H9 (cell line): Measurements from ENCODE around the gene RGS6. TPM values are rescaled to one million over a fixed set of nuclear protein-coding genes. Genes with fewer than 3 reads are reported as not detected.
A peak's percentile ranks its signal among the peaks of the same experiment; 100 is the strongest.

Experiments used
- DNase-seq: peaks from one replicate; pipeline ENCODE4 v3.0.0-alpha.2; 2017
- H2AFZ ChIP-seq: one replicate; pipeline ENCODE4 v1.6.1; 2013; ENCODE audit warnings: mild to moderate bottlenecking, low read length, control low read depth, moderate library complexity
- H2AK5ac ChIP-seq: 2 replicates; pipeline ENCODE4 v1.6.1; 2013; ENCODE audit warnings: low read length, control low read depth, mixed read lengths; ENCODE audit not compliant: insufficient read length
- H2BK120ac ChIP-seq: one replicate; pipeline ENCODE4 v1.6.1; 2013; ENCODE audit warnings: low read depth, mild to moderate bottlenecking, low read length, control low read depth, inconsistent platforms; ENCODE audit not compliant: poor library complexity, severe bottlenecking
- H2BK12ac ChIP-seq: 2 replicates; pipeline ENCODE4 v1.6.1; 2013; ENCODE audit warnings: low read length, control low read depth, mixed read lengths, low read depth; ENCODE audit not compliant: insufficient read length
- H2BK15ac ChIP-seq: 2 replicates; pipeline ENCODE4 v1.6.1; 2013; ENCODE audit warnings: low read depth, low read length, control low read depth
- H2BK20ac ChIP-seq: one replicate; pipeline ENCODE4 v1.6.1; 2013; ENCODE audit warnings: low read depth, mild to moderate bottlenecking, low read length, control low read depth, inconsistent platforms; ENCODE audit not compliant: poor library complexity, severe bottlenecking
- H2BK5ac ChIP-seq: 2 replicates; pipeline ENCODE4 v1.6.1; 2013; ENCODE audit warnings: low read length, control low read depth, mixed read lengths; ENCODE audit not compliant: insufficient read length
- H3K14ac ChIP-seq: 2 replicates; pipeline ENCODE4 v1.6.1; 2013; ENCODE audit warnings: low read length, control low read depth; ENCODE audit not compliant: insufficient read depth
- H3K18ac ChIP-seq: 2 replicates; pipeline ENCODE4 v1.6.1; 2013; ENCODE audit warnings: low read depth, mild to moderate bottlenecking, mixed read lengths, low read length, control low read depth; ENCODE audit not compliant: insufficient read length
- H3K23ac ChIP-seq: 2 replicates; pipeline ENCODE4 v1.6.1; 2013; ENCODE audit warnings: low read length, control low read depth, mixed read lengths, low read depth; ENCODE audit not compliant: insufficient read length
- H3K23me2 ChIP-seq: 2 replicates; pipeline ENCODE4 v1.6.1; 2013; ENCODE audit warnings: low read depth, mild to moderate bottlenecking, mixed read lengths, low read length, control low read depth; ENCODE audit not compliant: insufficient read length, poor library complexity, severe bottlenecking
- H3K27ac ChIP-seq: 2 replicates; pipeline ENCODE4 v1.5.1; 2013; ENCODE audit warnings: low read length, control low read depth, mixed read lengths, low read depth; ENCODE audit not compliant: insufficient read length
- H3K27me3 ChIP-seq: 2 replicates; pipeline ENCODE4 v1.6.1; 2013; ENCODE audit warnings: low read length, control low read depth, inconsistent platforms; ENCODE audit not compliant: insufficient read depth
- H3K4ac ChIP-seq: 2 replicates; pipeline ENCODE4 v1.6.1; 2013; ENCODE audit warnings: low read depth, mild to moderate bottlenecking, control low read depth, inconsistent platforms, low read length, moderate library complexity
- H3K4me1 ChIP-seq: 2 replicates; pipeline ENCODE4 v1.6.1; 2013; ENCODE audit warnings: low read length, control low read depth, inconsistent platforms; ENCODE audit not compliant: insufficient read depth
- H3K4me2 ChIP-seq: 2 replicates; pipeline ENCODE4 v1.6.1; 2013; ENCODE audit warnings: low read length, control low read depth, mixed read lengths; ENCODE audit not compliant: insufficient read length, insufficient read depth
- H3K56ac ChIP-seq: 2 replicates; pipeline ENCODE4 v1.6.1; 2013; ENCODE audit warnings: low read depth, mild to moderate bottlenecking, mixed read lengths, low read length, control low read depth; ENCODE audit not compliant: insufficient read length
- H3K79me1 ChIP-seq: 2 replicates; pipeline ENCODE4 v1.6.1; 2013; ENCODE audit warnings: low read depth, mild to moderate bottlenecking, moderate library complexity, low read length, control low read depth, inconsistent platforms; ENCODE audit not compliant: insufficient read depth, poor library complexity, severe bottlenecking
- H3K79me2 ChIP-seq: 2 replicates; pipeline ENCODE4 v1.6.1; 2013; ENCODE audit warnings: low read length, control low read depth, inconsistent platforms; ENCODE audit not compliant: insufficient read depth
- H3K9ac ChIP-seq: 2 replicates; pipeline ENCODE4 v1.6.1; 2013; ENCODE audit warnings: low read length, control low read depth, mixed read lengths; ENCODE audit not compliant: insufficient read length; ENCODE audit errors: extremely low read depth
- H3K9me3 ChIP-seq: one replicate; pipeline ENCODE4 v1.6.1; 2013; ENCODE audit warnings: low read depth, low read length, inconsistent platforms; ENCODE audit not compliant: control insufficient read depth
- H3T11ph ChIP-seq: one replicate; pipeline ENCODE4 v1.6.1; 2013; ENCODE audit warnings: mild to moderate bottlenecking, low read length, control low read depth, inconsistent platforms
- H4K20me1 ChIP-seq: one replicate; pipeline ENCODE4 v1.6.1; 2013; ENCODE audit not compliant: control insufficient read depth, insufficient read length, insufficient read depth
- H4K5ac ChIP-seq: 2 replicates; pipeline ENCODE4 v1.6.1; 2013; ENCODE audit warnings: low read depth, mild to moderate bottlenecking, mixed read lengths, low read length, control low read depth; ENCODE audit not compliant: insufficient read length
- H4K8ac ChIP-seq: replicated peaks from 2 replicates; pipeline ENCODE4 v1.6.1; 2013; ENCODE audit warnings: low read length, control low read depth, mixed read lengths, low read depth; ENCODE audit not compliant: insufficient read length
- H4K91ac ChIP-seq: 2 replicates; pipeline ENCODE4 v1.6.1; 2013; ENCODE audit warnings: low read depth, mild to moderate bottlenecking, moderate library complexity, mixed read lengths, low read length, control low read depth; ENCODE audit not compliant: insufficient read length
- H3K27ac Mint-ChIP-seq, 3 experiments: 2 replicates in 2 of 3; 3 replicates in 1 of 3; pipeline ENCODE4 v1.8.0; 2020 to 2021; ENCODE audit warnings: mixed read lengths in 3 of 3, mild to moderate bottlenecking in 1 of 3, moderate library complexity in 1 of 3
- H3K27me3 Mint-ChIP-seq: 2 replicates; pipeline ENCODE4 v1.8.0; 2021; ENCODE audit warnings: low read depth, mild to moderate bottlenecking, moderate library complexity, mixed read lengths
- H3K36me3 Mint-ChIP-seq, 3 experiments: 2 replicates in 2 of 3; 3 replicates in 1 of 3; pipeline ENCODE4 v1.8.0; 2020 to 2021; ENCODE audit warnings: low read depth in 3 of 3, mixed read lengths in 3 of 3; ENCODE audit not compliant: insufficient read depth in 1 of 3
- H3K4me1 Mint-ChIP-seq, 2 experiments: 2 replicates each; pipeline ENCODE4 v1.8.0; 2020; ENCODE audit warnings: mixed read lengths in 2 of 2
- H3K4me3 Mint-ChIP-seq, 2 experiments: 2 replicates in 1 of 2; 3 replicates in 1 of 2; pipeline ENCODE4 v1.8.0; 2020 to 2021; ENCODE audit warnings: mild to moderate bottlenecking in 2 of 2, mixed read lengths in 2 of 2, moderate library complexity in 1 of 2
- H3K9me3 Mint-ChIP-seq, 2 experiments: 2 replicates in 1 of 2; 3 replicates in 1 of 2; pipeline ENCODE4 v1.8.0; 2020; ENCODE audit warnings: mild to moderate bottlenecking in 2 of 2, mixed read lengths in 2 of 2, moderate library complexity in 1 of 2
- CTCF ChIP-seq: fragments of 200-600 bp; sonication (generic); conservative IDR thresholded peaks from 3 replicates; pipeline ENCODE4 v1.8.0; 2021; ENCODE audit warnings: antibody characterized with exemption, mild to moderate bottlenecking
- WGBS: extraction: QIAGEN DNeasy Blood & Tissue Kit; methylation state at CpG from one replicate; pipeline ENCODE4 v1.1.7; 2013; ENCODE audit warnings: missing lambda C conversion rate, low lambda C conversion rate, mixed read lengths; ENCODE audit not compliant: insufficient read length; ENCODE audit errors: extremely low coverage; 5-methylcytosine and 5-hydroxymethylcytosine counted together
- total RNA-seq: library from RNA; stranded (reverse); gene quantifications from 2 replicates; pipeline ENCODE4 v1.2.1, GENCODE V29; 2021

Gene RGS6
- total RNA-seq, 1 experiment from 2014 or later: 3.0 TPM

- Mint-ChIP-seq H3K27me3 (peaks cover 2% of the 10 kb centered on the region; the same call in 1 of the 2 replicates), H3K4me3 (no peak overlapping the region), H3K9me3 (peaks cover 32 to 33% of the 10 kb centered on the region in 2 experiments), H3K27ac (peak overlapping the region in 1 of 3 experiments; percentile 74; a peak in 1 of 7 replicates), H3K4me1 (peaks cover 9 to 16% of the 10 kb centered on the region in 2 experiments), H3K36me3 (peaks cover 20 to 43% (median 32%) of the 10 kb centered on the region in 3 experiments)
- H3K4me2 ChIP-seq: no peak overlapping the region
- H2AK5ac ChIP-seq: no peak overlapping the region
- no peak overlapping the region for H3K18ac ChIP-seq
- no peak overlapping the region for H3K4ac ChIP-seq
- no peak overlapping the region for H4K5ac ChIP-seq
- H3K56ac ChIP-seq: no peak overlapping the region
- H3K23me2 ChIP-seq: no peaks in the 10 kb centered on the region
- no peak overlapping the region for H4K91ac ChIP-seq
- no peak overlapping the region for H2AFZ ChIP-seq
- no peak overlapping the region for H2BK20ac ChIP-seq
- no peak overlapping the region for H3K9ac ChIP-seq
- peaks cover 5% of the 10 kb centered on the region for H3K9me3 ChIP-seq
- TF ChIP-seq CTCF: no peak
- no peaks in the 10 kb centered on the region for H4K20me1 ChIP-seq
- H3K27ac ChIP-seq: no peak overlapping the region
- H2BK12ac ChIP-seq: no peak overlapping the region
- no peak overlapping the region for H4K8ac ChIP-seq
- no peak overlapping the region for H3T11ph ChIP-seq
- no CpG with 5 or more reads among the region's 1 CpG for WGBS
- H2BK5ac ChIP-seq: no peak overlapping the region
- DNase-seq: no peak
- H3K79me2 ChIP-seq: no peaks in the 10 kb centered on the region
- H2BK15ac ChIP-seq: no peak overlapping the region
- no peaks in the 10 kb centered on the region for H3K79me1 ChIP-seq
- no peak overlapping the region for H3K23ac ChIP-seq
- H3K14ac ChIP-seq: no peak overlapping the region
- H3K4me1 ChIP-seq: no peaks in the 10 kb centered on the region; the same call in 1 of the 2 replicates
- no peaks in the 10 kb centered on the region for H3K27me3 ChIP-seq
- no peak overlapping the region for H2BK120ac ChIP-seq
These were observed 49.1 kb upstream of the RGS6 start for GRCh38 chr14:71883094-71883493.
